Measurements from ENCODE around the gene SH3GLB1. TPM values are rescaled to one million over a fixed set of nuclear protein-coding genes. Genes with fewer than 3 reads are reported as not detected.

SH3GLB1 gene
- total and polyA plus RNA-seq, 2 of the 8 experiments (the other 6 are each of a cell fraction or from before 2014, with no cell fraction given): 7.7 to 43.1 TPM

- peaks cover 0 to 2% of the 10 kb centered on the region in 2 experiments for H4K20me1 ChIP-seq (replicated peaks in 1 of 2; ENCODE audit: control insufficient read depth in 1 of 2, insufficient read depth in 2 of 2, low read length in 2 of 2)
- no peaks in the 10 kb centered on the region for H3K23me2 ChIP-seq (ENCODE audit: low read depth, low read length)
- no peak overlapping the region for H4K5ac ChIP-seq (ENCODE audit: insufficient read length, low read depth, low read length)
- no peak overlapping the region for H2BK20ac ChIP-seq (ENCODE audit: low read length)
- no peak overlapping the region for H2AK5ac ChIP-seq (ENCODE audit: low read depth, low read length)
- CTCF ChIA-PET (ENCODE audit: partially characterized antibody): interaction anchor here (1.0 to 1.6 kb wide), 5 partner anchors 9 to 212 kb away, joined by 3 to 8 read pairs (median 4); partner anchors contain the start of gene SH3GLB1
- H3K56ac ChIP-seq (replicated peaks; ENCODE audit: insufficient read length, low read depth, low read length): no peak overlapping the region
- no peak overlapping the region for H3K4me3 ChIP-seq (ENCODE audit: extremely low read depth in 1 of 4, insufficient read depth in 2 of 4, low read depth in 3 of 4, low read length in 4 of 4)
- H3K9me3 ChIP-seq (ENCODE audit: insufficient read depth in 2 of 2, low read depth in 1 of 2, low read length in 1 of 2): no peaks in the 10 kb centered on the region
- 78% methylated on average over 3 of the region's 3 CpGs; no CpG with 5 or more reads in 1 of the 2 experiments for WGBS, 2 experiments (ENCODE audit: extremely low coverage in 1 of 2, insufficient coverage in 1 of 2, insufficient read length in 1 of 2, insufficient replicate concordance in 2 of 2, low coverage in 1 of 2, low lambda C conversion rate in 2 of 2, missing lambda C conversion rate in 1 of 2)
- DNase-seq (ENCODE audit: low read depth in 1 of 2, low spot score in 2 of 2) (no peak), FAIRE-seq (no peak)
- H3K79me1 ChIP-seq (ENCODE audit: low read depth, low read length): no peaks in the 10 kb centered on the region
- H3K4me1 ChIP-seq (replicated peaks in 1 of 4; ENCODE audit: control insufficient read depth in 3 of 4, insufficient read depth in 4 of 4, low read length in 3 of 4): no peaks in the 10 kb centered on the region
- no peak overlapping the region for H4K8ac ChIP-seq (ENCODE audit: extremely low read depth, insufficient read depth, low read length)
- H3K4ac ChIP-seq (replicated peaks; ENCODE audit: insufficient read length, low read depth, low read length): no peak overlapping the region
- H2BK15ac ChIP-seq (ENCODE audit: low read length): no peak overlapping the region
- H2BK120ac ChIP-seq (replicated peaks; ENCODE audit: low read depth, low read length): no peak overlapping the region
- H4K91ac ChIP-seq (replicated peaks; ENCODE audit: insufficient read length, low read length): no peak overlapping the region
- H2BK12ac ChIP-seq (ENCODE audit: low read depth, low read length): no peak overlapping the region
- POLR2A ChIA-PET (ENCODE audit: partially characterized antibody): no interaction called here
- H3K27ac ChIP-seq (ENCODE audit: low read depth, low read length): no peak overlapping the region
- peaks cover 0 to 31% of the 10 kb centered on the region in 2 experiments; a peak in 2 of 4 replicates for H3K79me2 ChIP-seq (ENCODE audit: control insufficient read depth in 1 of 2, insufficient read depth in 2 of 2, low read length in 2 of 2)
- no peaks in the 10 kb centered on the region for H3K27me3 ChIP-seq (replicated peaks in 1 of 4; ENCODE audit: control insufficient read depth in 3 of 4, extremely low read depth in 1 of 4, insufficient read depth in 3 of 4, low read length in 3 of 4)
- H3K9ac ChIP-seq (replicated peaks in 1 of 4; ENCODE audit: extremely low read depth in 1 of 4, low read depth in 3 of 4, low read length in 3 of 4): no peak overlapping the region
- no peak overlapping the region for H2AFZ ChIP-seq (ENCODE audit: low read length)
- no peak overlapping the region for H3K18ac ChIP-seq (ENCODE audit: extremely low read depth, low read length)
- H3K14ac ChIP-seq (ENCODE audit: insufficient read length): no peak overlapping the region
- H3K23ac ChIP-seq (ENCODE audit: insufficient read length): no peak overlapping the region
- H2BK5ac ChIP-seq (ENCODE audit: low read depth, low read length): no peak overlapping the region
- peaks cover 0 to 5% (median 0%) of the 10 kb centered on the region in 4 experiments; a peak in 1 of 8 replicates for H3K36me3 ChIP-seq (ENCODE audit: control insufficient read depth in 2 of 4, insufficient read depth in 4 of 4, low read length in 3 of 4)
- no peak overlapping the region for H3K4me2 ChIP-seq (ENCODE audit: insufficient read depth in 1 of 2, low read depth in 2 of 2, low read length in 2 of 2)
- TF ChIP-seq HDAC2 (IDR thresholded peaks at IDR 0.05; ENCODE audit: borderline replicate concordance in 1 of 2, low read depth in 2 of 2, low read length in 2 of 2): no peak
- TF ChIP-seq MAX (IDR thresholded peaks at IDR 0.05): no peak
- no peak for TF ChIP-seq RXRA (IDR thresholded peaks at IDR 0.05; ENCODE audit: insufficient read depth, low read depth, low read length)
- no peak for TF ChIP-seq BCL11A (IDR thresholded peaks at IDR 0.05; ENCODE audit: low read depth in 2 of 2, low read length in 2 of 2)
- no peak for TF ChIP-seq SP2 (IDR thresholded peaks at IDR 0.05; ENCODE audit: low read length)
- no peak for TF ChIP-seq CHD1 (IDR thresholded peaks at IDR 0.05; ENCODE audit: low read depth, low read length)
- TF ChIP-seq TAF7 (optimal IDR thresholded peaks at IDR 0.05; ENCODE audit: borderline replicate concordance, low read depth, low read length): no peak
- no peak for TF ChIP-seq GABPA (IDR thresholded peaks at IDR 0.05; ENCODE audit: borderline replicate concordance, insufficient read depth, low read length)
- no peak for TF ChIP-seq SIN3A (conservative IDR thresholded peaks at IDR 0.05 in 1 of 2, IDR thresholded peaks at IDR 0.05 in 1 of 2; ENCODE audit: low read depth in 1 of 2, low read length in 2 of 2)
- TF ChIP-seq TCF12 (IDR thresholded peaks at IDR 0.05; ENCODE audit: low read depth, low read length): no peak
- TF ChIP-seq TAF1 (IDR thresholded peaks at IDR 0.05; ENCODE audit: low read depth, low read length): no peak
- no peak for TF ChIP-seq EZH2 (IDR thresholded peaks at IDR 0.05; ENCODE audit: low read depth, low read length, severe bottlenecking)
- no peak for TF ChIP-seq RNF2 (IDR thresholded peaks at IDR 0.05; ENCODE audit: borderline replicate concordance, low read depth, low read length, missing control alignments, poor library complexity, severe bottlenecking)
Observed at GRCh38 chr1:86713477-86713876, 9.1 kb downstream of the SH3GLB1 start.
